Sigmoid colon (tissue), 4 donors: ENCODE results near the gene BST2.

Experiments used
- CTCF ChIP-seq, 4 experiments: fragments of 450-650 bp in 3 of 4; fragments of 200-600 bp in 1 of 4; IDR thresholded peaks; one replicate each; pipeline ENCODE4 v1.5.1; 2016 to 2019; ENCODE audit warnings: antibody characterized with exemption in 4 of 4, mild to moderate bottlenecking in 3 of 4, moderate library complexity in 2 of 4
- EP300 ChIP-seq, 4 donors: sonication (generic); formaldehyde crosslinking; IDR thresholded peaks; one replicate each; pipeline ENCODE4 v1.6.1; 2017; ENCODE audit warnings: antibody characterized with exemption in 4 of 4
- POLR2A ChIP-seq, 2 donors: fragments of 450-650 bp; IDR thresholded peaks; one replicate each; pipeline ENCODE4 v1.6.1; 2016; ENCODE audit warnings: antibody characterized with exemption in 2 of 2, mild to moderate bottlenecking in 2 of 2, moderate library complexity in 2 of 2

- TF ChIP-seq CTCF (IDR thresholded peaks at IDR 0.05) (no peak), EP300 (IDR thresholded peaks at IDR 0.05) (no peak), POLR2A (IDR thresholded peaks at IDR 0.05) (no peak)
Observed at GRCh38 chr19:17398902-17399527, 6.4 kb downstream of the BST2 start.
